HUDEP-2 (cell line): ENCODE measurements around the gene CCL11.
"Not testable (repeated sequence)": the region's sequence is repeated elsewhere in the genome, so short reads cannot be mapped to it uniquely, and the experiment has no call there.

Experiments
- DNase-seq, 76 experiments: peaks; one replicate each; lab custom pipeline; 2025; ENCODE audit not compliant: unreplicated experiment in 76 of 76; lab: John Stamatoyannopoulos, UW

The CCL11 gene

DNA sequence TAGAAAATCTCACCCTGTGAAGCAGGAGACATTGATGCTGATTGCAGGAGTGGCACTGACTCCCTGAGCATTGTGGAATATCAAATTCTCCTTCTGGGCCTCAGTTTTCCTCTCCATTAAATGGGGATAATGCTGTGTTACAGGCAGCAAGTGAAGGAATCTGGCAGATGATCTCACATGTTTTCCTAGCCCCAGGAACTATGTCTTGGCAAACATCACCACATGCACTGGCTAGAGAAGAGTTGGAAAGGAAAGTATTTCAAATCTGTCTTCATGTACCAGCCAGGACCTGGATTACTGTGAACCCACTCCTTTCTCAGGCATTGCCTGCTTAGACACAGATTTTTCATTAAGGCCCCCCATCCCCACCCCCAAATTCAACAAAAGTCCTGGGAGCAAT is 20.1 kb downstream of the CCL11 start:
- no peak for DNase-seq

DNA sequence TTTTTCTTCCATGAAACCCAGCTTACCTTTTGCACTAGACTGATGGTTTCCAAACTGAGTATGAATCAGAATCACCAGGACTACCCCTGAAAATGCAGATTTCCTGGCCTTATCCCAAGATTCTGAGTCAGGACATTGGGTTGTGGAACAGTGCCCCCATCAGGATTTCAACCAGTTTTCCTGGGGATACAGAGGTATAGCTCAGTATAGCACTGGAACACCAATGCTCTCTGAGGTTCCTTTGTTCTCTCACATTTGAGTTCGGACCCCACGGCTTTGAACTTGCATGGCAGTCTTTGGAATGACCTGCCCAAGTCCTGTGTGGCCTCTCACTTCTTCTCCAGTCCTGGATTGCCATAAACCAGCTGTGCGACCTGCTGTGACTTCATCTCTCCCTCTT is 20.9 kb downstream of the CCL11 start:
- peak in 1 of 76 experiments; percentile 9 for DNase-seq

DNA sequence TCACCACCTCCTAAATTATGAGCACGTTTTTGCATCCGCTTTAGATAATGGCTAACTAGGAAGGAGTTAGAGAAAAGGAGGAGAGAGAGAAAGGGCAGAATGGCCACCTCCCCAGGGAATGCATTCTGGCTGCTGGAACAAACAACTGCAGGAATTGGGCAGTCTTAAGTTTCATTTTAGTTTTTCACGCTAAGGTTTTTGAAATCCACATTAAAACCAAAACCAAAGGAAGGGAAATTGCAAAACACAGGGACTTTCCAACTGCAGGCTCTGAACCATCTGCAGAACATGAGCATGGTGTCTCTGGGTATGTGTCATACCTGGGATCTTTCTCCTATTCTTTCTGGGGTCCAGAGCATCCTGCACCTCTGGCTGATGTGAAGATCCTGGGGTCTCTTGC is 21.6 kb downstream of the CCL11 start:
- DNase-seq: no peak

DNA sequence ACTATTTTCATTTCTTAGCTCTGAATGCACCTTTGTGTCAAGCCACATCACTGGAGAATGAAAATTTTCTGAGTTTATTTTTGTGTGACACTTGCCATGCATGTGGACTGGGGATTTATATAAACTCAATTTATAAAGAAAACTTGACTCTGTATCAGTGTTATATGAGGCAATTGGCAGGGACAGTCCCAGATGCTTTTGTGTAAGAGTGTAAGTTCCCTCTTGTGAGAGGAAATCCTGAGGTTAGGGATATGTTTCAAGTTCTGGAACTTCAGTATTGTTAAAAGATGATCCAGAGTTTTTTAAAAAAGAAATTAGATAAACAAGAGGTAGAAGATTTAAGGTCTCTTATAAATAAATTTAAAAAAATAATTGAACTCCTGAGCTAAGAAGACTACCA is 22.8 kb downstream of the CCL11 start:
- DNase-seq: no peak

DNA sequence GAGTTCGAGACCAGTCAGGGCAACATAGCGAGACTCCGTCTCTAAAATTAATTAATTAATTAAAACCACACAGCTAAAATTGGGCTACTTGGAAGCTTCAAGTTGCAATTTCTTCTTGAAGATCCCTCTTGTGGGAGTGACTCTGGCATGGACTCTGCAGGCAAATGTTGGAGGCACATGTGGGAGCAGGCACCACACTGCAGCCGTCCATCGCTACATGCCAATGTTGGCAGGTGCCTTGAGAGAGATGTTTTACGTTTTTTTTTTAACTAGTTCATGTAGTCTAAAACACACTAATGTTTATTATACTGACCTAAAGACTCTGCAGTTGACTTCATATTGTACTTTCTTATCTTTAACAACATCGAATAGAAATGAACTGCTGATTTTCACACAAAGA is 25.7 kb downstream of the CCL11 start:
- no peak for DNase-seq

DNA sequence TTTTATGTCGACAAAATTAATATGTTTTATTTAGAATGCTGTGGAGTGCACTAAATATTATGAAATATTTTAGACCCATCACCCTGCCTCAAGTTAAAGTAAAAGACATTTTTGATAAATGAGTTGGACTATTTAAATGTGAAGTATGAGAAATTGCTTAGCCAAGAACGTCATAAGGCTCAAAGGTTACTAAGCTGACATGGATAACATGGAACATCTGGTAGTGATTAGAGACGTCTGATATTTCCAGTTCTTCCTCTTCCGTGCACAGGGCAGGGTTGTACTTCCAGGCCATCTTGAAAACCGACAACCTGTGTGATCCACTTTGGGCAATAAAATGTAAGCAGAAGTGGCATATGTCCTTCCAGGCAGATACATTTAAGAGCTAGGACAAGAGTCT is 26.5 kb downstream of the CCL11 start:
- no peak for DNase-seq

DNA sequence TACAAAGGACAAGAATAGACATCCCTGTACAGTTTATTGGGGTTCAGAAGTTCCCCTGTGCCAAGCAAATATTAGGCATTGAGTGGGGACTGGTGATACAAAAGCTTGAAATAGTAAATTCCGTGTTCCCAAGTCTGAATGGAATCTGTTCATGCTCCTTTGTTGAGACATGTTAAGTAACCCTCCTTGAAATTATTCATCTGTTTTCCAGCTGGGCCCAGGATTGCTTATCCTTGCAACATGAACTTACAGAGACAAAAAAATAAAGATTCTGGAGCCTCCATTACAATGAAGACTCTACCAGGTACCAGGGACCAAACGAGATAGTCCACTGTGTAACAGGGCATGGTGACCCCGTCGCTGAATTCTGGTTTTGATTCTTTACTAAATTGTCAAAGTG is 27.6 kb downstream of the CCL11 start:
- DNase-seq: no peak

DNA sequence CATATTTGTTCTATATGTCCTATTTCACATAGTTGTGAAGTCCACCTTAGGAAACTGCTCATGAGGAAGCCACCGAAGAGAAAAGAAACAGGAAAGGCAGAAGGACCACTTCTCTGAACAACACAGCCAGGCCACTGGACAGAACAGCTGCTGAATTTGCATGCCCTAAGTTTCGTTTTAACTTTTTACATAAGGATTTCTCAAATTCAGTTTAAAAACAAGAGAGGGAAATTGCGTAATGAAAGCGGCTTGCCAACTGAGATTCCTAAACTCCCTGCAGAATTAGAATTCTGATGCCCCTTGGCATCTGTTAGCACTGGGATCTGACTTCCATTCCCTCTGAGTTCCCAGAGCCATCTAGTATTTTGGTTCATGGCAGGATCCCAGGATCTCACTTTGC is 28.7 kb downstream of the CCL11 start:
- DNase-seq: no peak

DNA sequence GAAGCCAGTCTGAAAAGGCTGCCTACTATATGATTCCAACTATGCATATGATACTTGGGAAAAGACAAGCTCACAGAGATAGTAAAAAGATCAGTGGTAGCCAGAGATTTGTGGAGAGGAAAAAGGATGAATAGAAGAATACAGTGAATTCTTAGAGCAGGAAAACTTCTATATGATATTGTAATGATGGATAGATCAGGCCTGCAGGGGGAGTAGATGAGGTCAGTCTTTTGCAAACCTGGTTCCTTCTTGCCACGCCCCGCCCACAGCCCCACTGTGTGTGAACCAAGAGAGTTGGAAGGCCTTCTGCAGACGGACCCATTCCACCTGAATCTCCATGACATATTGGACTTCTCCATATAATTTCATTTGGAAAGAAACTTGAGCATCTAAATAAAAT is 32.9 kb downstream of the CCL11 start:
- DNase-seq: peak in 41 of 76 experiments; percentile 2 to 58 (median 20)

DNA sequence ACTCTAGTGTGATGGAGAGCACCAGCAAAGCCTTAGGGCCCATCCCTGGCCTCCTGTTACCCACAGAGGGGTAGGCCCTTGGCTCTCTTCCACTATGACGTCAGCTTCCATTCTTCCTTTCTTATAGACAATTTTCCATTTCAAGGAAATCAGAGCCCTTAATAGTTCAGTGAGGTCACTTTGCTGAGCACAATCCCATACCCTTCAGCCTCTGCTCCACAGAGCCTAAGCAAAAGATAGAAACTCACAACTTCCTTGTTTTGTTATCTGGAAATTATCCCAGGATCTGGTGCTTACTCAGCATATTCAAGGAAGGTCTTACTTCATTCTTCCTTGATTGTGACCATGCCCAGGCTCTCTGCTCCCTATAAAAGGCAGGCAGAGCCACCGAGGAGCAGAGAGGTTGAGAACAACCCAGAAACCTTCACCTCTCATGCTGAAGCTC is 33.5 kb downstream of the CCL11 start, which contains the start of gene CCL8:
CCL8 (plus strand) TSS at position 397 of the 445 bp plus-strand sequence. CDS start 67 bp downstream, outside the sequence.
- no peak for DNase-seq

DNA sequence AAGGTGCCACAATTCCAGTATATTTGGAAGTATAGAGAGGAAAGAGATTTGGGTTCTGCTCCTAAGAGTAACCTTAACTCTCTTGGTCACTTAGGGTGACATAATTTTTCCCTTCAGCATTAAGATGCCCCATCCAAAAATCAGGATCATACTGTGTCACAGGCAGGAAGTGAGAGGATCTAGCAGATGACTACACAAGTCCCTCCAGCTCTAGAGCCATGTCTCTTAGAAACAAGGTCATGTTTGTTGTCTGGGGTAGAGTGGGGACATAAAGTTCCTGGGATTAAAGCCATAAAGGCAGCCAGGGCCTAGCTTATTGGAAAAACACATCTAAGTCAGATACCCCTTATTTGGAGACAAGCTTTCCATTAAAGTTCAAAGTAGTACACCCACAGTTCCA is 36.4 kb downstream of the CCL11 start:
- DNase-seq: no peak

DNA sequence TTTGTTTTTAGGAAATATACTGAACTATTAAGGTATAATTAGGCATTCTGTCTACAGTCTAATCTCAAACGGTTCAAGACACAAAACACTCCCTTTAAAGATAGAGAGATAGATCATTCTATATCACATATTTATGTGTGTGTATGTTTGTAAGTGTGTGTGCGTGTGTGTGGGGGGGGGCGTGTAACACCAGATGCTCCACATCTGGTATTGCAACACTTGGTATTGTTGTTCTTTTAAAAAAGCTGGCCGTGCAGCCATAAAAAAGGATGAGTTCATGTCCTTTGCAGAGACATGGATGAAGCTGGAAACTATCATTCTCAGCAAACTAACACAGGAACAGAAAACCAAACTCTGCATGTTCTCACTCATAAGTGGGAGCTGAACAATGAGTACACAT is 42.0 kb downstream of the CCL11 start:
- DNase-seq: not testable (repeated sequence)

DNA sequence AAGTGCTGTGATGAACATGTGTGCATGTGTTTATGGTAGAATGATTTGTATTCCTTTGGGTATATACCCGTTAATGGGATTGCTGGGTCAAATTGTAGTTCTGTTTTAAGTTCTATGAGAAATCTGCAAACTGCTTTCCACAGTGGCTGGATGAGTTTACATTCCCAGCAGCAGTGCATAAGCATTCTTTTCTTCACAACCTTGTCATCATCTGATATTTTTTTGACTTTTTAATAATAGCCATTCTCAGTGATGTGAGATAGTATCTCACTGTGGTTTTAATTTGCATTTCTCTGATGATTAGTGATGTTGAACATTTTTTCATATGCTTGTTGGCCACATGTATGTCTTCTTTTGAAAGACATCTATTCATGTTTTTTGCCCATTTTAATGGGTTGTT is 52.2 kb downstream of the CCL11 start:
- DNase-seq: no peak
